22Rv1 (cell line): ENCODE measurements around the gene ITGB3.
"Not testable (repeated sequence)": the region's sequence is repeated elsewhere in the genome, so short reads cannot be mapped to it uniquely, and the experiment has no call there.

Experiments used
- H3K27ac ChIP-seq: fragments of 450-650 bp; 2 replicates; pipeline ENCODE4 v1.5.1; 2017
- ZFX ChIP-seq: fragments of 450-650 bp; IDR thresholded peaks from 2 replicates; pipeline ENCODE4 v1.6.1; 2017; ENCODE audit warnings: antibody characterized with exemption, borderline replicate concordance
- TF ChIP-seq, protein P1 (sequence below): fragments of 450-650 bp; IDR thresholded peaks from 2 replicates; pipeline ENCODE4 v1.5.1; 2017; ENCODE audit warnings: mild to moderate bottlenecking

ITGB3 gene

DNA sequence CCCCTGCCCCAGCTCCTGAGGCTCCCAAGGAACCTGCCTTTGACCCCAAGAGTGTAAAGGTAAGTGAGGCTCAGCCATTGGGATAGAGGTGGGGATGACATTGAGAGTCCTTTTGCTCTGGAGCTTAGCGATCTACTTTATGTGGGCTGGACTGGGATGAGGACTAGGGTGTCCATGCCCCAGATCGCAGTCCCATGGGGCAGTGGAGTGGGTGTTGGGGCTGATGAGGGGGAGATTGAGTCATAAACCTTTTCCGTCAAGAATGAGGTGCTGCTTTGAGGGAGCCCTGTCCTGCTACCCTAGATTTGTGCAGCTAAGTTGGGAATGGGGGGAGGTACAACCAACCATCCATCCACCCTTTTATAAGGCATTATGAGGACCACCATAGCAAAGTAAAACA lies 44.1 kb upstream of the ITGB3 start:
- no peak for TF ChIP-seq ZFX
- TF ChIP-seq, protein P1, sequence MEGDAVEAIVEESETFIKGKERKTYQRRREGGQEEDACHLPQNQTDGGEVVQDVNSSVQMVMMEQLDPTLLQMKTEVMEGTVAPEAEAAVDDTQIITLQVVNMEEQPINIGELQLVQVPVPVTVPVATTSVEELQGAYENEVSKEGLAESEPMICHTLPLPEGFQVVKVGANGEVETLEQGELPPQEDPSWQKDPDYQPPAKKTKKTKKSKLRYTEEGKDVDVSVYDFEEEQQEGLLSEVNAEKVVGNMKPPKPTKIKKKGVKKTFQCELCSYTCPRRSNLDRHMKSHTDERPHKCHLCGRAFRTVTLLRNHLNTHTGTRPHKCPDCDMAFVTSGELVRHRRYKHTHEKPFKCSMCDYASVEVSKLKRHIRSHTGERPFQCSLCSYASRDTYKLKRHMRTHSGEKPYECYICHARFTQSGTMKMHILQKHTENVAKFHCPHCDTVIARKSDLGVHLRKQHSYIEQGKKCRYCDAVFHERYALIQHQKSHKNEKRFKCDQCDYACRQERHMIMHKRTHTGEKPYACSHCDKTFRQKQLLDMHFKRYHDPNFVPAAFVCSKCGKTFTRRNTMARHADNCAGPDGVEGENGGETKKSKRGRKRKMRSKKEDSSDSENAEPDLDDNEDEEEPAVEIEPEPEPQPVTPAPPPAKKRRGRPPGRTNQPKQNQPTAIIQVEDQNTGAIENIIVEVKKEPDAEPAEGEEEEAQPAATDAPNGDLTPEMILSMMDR, result no peak

DNA sequence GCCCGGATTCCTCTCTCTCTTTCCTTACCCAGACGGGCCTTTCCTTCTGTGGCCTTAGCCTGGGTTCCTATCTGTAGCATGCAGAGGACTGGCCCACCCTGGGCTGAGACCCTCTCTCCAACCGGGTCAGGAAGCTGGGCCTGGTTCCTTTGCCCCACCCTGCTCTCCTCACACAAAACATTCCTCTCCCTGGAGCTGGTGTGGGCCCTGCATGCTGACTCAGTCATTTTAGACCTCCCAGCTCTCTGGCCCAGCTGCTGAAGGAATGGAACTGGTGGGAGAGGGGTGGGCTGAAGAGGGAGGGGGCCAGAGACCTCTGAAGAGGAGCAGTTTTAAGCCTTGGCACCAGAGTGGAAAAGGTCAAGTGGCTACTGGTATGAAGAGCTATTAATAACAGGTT lies 43.5 kb upstream of the ITGB3 start:
- TF ChIP-seq, protein P1, result no peak
- no peak for TF ChIP-seq ZFX

More for the DNA sequence above, 44.1 kb upstream of the ITGB3 start:
- H3K27ac ChIP-seq, result no peak overlapping the region

DNA sequence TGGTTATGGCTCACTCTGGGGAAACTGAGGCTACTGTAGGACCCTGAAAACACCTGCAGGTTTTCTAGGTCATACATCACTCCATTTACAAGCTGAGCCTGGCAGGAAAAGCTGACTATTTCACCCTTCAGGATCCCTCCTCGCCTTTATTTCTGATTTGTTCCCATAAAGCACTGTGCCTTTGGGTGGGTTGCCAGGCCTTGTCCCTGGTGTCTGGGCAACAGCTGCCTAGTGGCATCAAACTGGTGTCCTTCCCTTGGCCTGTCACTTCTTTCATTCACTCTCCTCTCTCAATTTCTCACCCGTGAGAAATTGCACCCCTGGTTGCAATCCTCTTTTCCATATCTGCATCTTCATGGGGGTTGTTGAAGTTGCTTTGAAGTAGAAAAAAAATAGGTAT lies 42.8 kb upstream of the ITGB3 start:
- no peak overlapping the region for H3K27ac ChIP-seq
- TF ChIP-seq, protein P1, result no peak
- TF ChIP-seq ZFX, result no peak

More for the DNA sequence above, 43.5 kb upstream of the ITGB3 start:
- no peak overlapping the region for H3K27ac ChIP-seq

DNA sequence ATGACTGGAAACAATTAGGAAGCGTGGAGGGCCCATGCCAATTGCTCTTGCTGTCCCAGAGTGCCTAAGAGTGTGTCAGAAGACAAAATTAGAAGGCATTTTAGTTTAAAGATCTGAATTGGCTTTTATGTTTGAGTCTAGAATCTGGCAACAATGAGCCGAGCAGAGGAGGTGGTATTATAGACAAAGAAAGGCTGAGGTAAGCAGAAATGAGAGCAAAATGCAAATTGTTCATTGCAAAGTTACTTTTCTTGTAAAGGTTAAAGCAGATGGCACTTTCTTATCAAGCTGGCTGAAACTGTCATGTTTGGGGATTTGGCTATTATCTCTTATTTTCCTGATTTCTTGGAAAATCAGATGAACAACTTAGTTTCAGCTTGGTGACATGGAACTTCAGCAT lies 41.2 kb upstream of the ITGB3 start:
- TF ChIP-seq, protein P1, result no peak
- no peak for TF ChIP-seq ZFX
- no peak overlapping the region for H3K27ac ChIP-seq

GRCh38 chr17:47213540-47213939 lies 40.1 kb upstream of the ITGB3 start:
- TF ChIP-seq, protein P1, result no peak
- no peak for TF ChIP-seq ZFX
- no peak overlapping the region for H3K27ac ChIP-seq

DNA sequence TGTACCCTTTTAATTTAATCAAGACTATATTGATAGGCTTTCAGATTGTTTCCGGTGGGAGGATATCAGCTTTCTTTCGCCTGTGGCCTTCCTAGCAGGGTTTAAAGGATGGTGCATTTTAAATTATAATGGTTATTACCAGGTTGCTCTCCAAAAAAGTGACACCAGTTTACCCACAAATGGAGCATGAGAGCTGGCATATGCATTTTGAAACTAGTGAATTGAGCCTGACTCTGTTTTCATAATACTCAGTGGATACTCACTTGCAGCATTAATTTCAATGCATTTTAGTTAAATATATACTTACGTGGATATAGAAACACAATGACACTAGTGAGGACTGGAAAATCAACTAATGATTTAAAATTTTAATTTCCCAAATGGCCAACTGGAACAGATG lies 38.7 kb upstream of the ITGB3 start:
- TF ChIP-seq, protein P1, result no peak
- no peak for TF ChIP-seq ZFX
- no peak overlapping the region for H3K27ac ChIP-seq

DNA sequence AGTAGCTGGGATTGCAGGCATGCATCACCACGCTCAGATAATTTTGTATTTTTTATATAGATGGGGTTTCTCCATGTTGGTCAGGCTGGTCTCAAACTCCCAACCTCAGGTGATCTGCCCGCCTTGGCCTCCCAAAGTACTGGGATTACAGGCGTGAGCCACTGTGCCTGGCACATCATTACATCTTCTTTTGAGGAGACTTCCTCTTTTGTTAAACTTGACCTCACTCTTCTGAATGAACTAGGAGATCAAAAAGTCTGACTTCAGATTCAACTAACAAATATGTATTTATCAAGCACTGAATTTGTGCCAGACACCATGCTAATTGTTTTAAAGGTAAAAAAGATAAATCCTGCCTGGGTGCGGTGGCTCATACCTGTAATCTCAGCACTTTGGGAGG lies 36.8 kb upstream of the ITGB3 start:
- not testable (repeated sequence) for H3K27ac ChIP-seq

DNA sequence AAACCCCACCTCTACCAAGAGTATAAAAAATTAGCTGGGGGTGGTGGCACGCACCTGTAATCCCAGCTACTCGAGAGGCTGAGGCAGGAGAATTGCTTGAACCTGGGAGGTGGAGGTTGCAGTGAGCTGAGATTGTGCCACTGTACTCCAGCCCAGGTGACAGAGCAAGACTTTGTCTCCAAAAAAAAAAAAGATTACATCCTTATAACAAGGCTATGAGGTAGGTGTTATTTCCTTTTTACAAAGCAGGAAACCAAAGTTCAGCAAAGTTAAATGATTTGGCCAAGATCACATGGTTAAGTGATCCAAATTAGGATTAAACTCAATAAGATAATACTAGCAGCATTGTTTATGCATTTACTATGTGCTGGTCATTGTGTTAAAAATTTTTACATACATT lies 36.3 kb upstream of the ITGB3 start:
- H3K27ac ChIP-seq, result not testable (repeated sequence)

GRCh38 chr17:47218896-47219430 lies 34.7 kb upstream of the ITGB3 start:
- TF ChIP-seq, protein P1, result no peak
- TF ChIP-seq ZFX, result no peak
- H3K27ac ChIP-seq, result no peak overlapping the region
